Fibroblast of skin of left biceps (primary cell): ENCODE results near the gene ATG9A.
A peak's percentile ranks its signal among the peaks of the same experiment; 100 is the strongest.
"Not testable (repeated sequence)": the region's sequence is repeated elsewhere in the genome, so short reads cannot be mapped to it uniquely, and the experiment has no call there.

ENCODE experiments used
- DNase-seq, 2 experiments: peaks; one replicate each; pipeline ENCODE4 v3.0.0-alpha.2; 2013; ENCODE audit warnings: low read depth in 2 of 2

The ATG9A gene

GRCh38 chr2:219229305-219230058 lies at the start of gene ATG9A, which contains the start of gene ANKZF1:
Gene ATG9A, minus strand, starts transcription at chr2:219229636. Its CDS starts 1,612 bp downstream, at chr2:219228024.
Gene ANKZF1, plus strand, starts transcription at chr2:219229806. Its CDS starts 452 bp downstream, at chr2:219230258.
- peak; percentile 93 to 95 for DNase-seq

GRCh38 chr2:219278655-219279150 lies 49.3 kb upstream of the ATG9A start:
- no peak for DNase-seq

- DNase-seq, result peak; percentile 46 to 54
These were observed 48.5 kb upstream of the ATG9A start for GRCh38 chr2:219277703-219278654.

GRCh38 chr2:219274361-219274921 lies 45.0 kb upstream of the ATG9A start:
- peak; percentile 49 to 50 for DNase-seq

GRCh38 chr2:219273937-219274336 lies 44.5 kb upstream of the ATG9A start:
- no peak for DNase-seq

GRCh38 chr2:219272995-219273394 lies 43.6 kb upstream of the ATG9A start:
- DNase-seq, result no peak

- DNase-seq, result no peak
These were observed 42.9 kb upstream of the ATG9A start for GRCh38 chr2:219272356-219272755.

- no peak for DNase-seq
These were observed 41.6 kb upstream of the ATG9A start for GRCh38 chr2:219271021-219271420.

- no peak for DNase-seq
These were observed 40.6 kb upstream of the ATG9A start for GRCh38 chr2:219270055-219270372.

- no peak for DNase-seq
These were observed 40.1 kb upstream of the ATG9A start for GRCh38 chr2:219269362-219270054.

- no peak for DNase-seq
These were observed 38.9 kb upstream of the ATG9A start for GRCh38 chr2:219268294-219268693.

- DNase-seq, result no peak
These were observed 37.5 kb upstream of the ATG9A start for GRCh38 chr2:219266886-219267285.

- no peak for DNase-seq
These were observed 36.8 kb upstream of the ATG9A start for GRCh38 chr2:219266232-219266631.

GRCh38 chr2:219261024-219261855 lies 31.8 kb upstream of the ATG9A start:
- no peak for DNase-seq

- DNase-seq, result not testable (repeated sequence)
These were observed 29.5 kb upstream of the ATG9A start for GRCh38 chr2:219258942-219259341.

GRCh38 chr2:219254590-219255201 lies 25.3 kb upstream of the ATG9A start:
- DNase-seq, result no peak

- no peak for DNase-seq
These were observed 24.5 kb upstream of the ATG9A start, which contains the start of gene TUBA4A for GRCh38 chr2:219253753-219254589. Gene TUBA4A, minus strand, starts transcription at chr2:219253918. Its CDS starts 60 bp downstream, at chr2:219253858.

- no peak for DNase-seq
These were observed 23.7 kb upstream of the ATG9A start, which contains the start of gene TUBA4B for GRCh38 chr2:219252900-219253752. Gene TUBA4B, plus strand, starts transcription at chr2:219253243. Its CDS starts 165 bp downstream, at chr2:219253408.
